Mucosa of stomach (tissue), 1 donor: Measurements from ENCODE around the gene DLK1.

Source experiments
- H3K27me3 ChIP-seq: one replicate; pipeline ENCODE4 v1.7.0; 2013; ENCODE audit warnings: mild to moderate bottlenecking, low read length; ENCODE audit not compliant: control insufficient read depth, insufficient read depth
- H3K36me3 ChIP-seq: one replicate; pipeline ENCODE4 v1.7.0; 2013; ENCODE audit warnings: low read length; ENCODE audit not compliant: control insufficient read depth, insufficient read depth
- H3K4me1 ChIP-seq: one replicate; pipeline ENCODE4 v1.7.0; 2013; ENCODE audit warnings: mild to moderate bottlenecking, low read length; ENCODE audit not compliant: control insufficient read depth, insufficient read depth
- H3K4me3 ChIP-seq: one replicate; pipeline ENCODE4 v1.7.0; 2013; ENCODE audit warnings: low read length
- H3K9ac ChIP-seq: one replicate; pipeline ENCODE4 v1.7.0; 2013; ENCODE audit warnings: mild to moderate bottlenecking, low read length, moderate library complexity
- H3K9me3 ChIP-seq: one replicate; pipeline ENCODE4 v1.7.0; 2013; ENCODE audit warnings: mild to moderate bottlenecking, low read length, moderate library complexity; ENCODE audit not compliant: control insufficient read depth
- donor health status: Pancreatic carcinoma.

Gene DLK1

DNA sequence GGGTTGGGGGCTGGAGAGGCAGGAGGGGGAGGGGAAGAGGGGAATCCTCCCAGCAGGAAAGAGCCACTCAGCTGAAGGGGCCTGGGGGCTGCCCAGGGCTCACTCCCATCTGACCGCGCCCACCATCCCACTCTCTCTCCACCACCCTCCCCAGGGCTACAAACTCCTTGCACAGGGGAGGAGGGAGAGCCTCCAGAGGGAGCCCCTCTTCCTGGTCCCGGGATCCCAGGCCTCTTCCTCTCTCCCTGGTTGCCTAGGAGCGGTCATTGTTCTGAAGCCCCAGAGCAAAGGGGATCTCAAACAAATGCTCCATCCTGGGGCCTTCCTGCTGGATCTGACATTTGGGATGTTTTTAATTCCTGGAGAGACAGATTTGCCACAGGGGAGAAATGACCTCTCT, 39.8 kb upstream of the DLK1 start:
- no peaks in the 10 kb centered on the region for H3K27me3 ChIP-seq
- H3K9ac ChIP-seq = no peak overlapping the region
- H3K4me1 ChIP-seq = no peaks in the 10 kb centered on the region
- no peak overlapping the region for H3K4me3 ChIP-seq
- no peaks in the 10 kb centered on the region for H3K9me3 ChIP-seq
- H3K36me3 ChIP-seq = no peaks in the 10 kb centered on the region

DNA sequence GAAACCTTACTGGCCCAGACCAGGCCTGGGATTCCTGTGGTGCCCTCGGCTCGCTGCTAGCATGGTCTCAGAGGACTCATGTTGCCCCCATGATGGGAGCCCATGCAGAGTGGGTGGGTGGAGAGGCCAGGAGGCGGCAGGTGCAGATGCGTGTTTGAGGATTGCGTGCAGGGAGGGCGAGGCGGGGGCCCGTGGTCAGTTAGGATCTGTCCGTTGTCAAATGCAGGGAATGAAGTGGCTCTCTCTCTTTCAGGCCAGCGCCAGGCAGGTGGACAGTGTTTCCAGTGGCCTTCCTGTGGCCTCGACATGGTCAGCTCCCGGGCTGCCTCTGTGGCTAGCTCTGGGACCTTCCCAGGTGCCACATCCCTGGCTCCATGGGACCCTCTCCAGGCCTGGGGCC, 39.3 kb upstream of the DLK1 start:
- Histone ChIP-seq H3K4me3 (no peak overlapping the region), H3K36me3 (no peaks in the 10 kb centered on the region), H3K9ac (no peak overlapping the region), H3K9me3 (no peaks in the 10 kb centered on the region), H3K4me1 (no peaks in the 10 kb centered on the region), H3K27me3 (no peaks in the 10 kb centered on the region)

DNA sequence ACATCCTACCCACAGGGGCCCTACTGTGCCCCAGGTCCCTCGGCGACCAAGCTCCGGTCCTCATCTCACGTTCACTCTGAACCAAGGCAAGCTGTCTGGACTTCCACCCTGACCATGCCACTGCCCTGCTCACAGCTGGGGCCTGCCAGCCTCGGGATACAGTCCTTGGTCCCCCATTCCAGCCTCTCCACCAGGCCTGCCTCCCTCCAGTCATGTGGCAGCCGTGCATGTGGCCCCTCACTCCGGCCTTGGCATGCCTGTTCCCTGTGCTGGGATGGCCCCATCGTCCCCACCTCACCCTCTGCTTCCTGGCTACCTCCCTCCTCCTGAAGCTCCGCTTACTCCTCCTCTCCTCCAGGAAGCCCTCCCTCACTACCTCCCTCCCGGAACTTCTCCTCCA, 38.6 kb upstream of the DLK1 start:
- no peaks in the 10 kb centered on the region for H3K9me3 ChIP-seq
- H3K4me1 ChIP-seq = no peaks in the 10 kb centered on the region
- no peak overlapping the region for H3K4me3 ChIP-seq
- no peak overlapping the region for H3K9ac ChIP-seq
- no peaks in the 10 kb centered on the region for H3K36me3 ChIP-seq
- H3K27me3 ChIP-seq = no peaks in the 10 kb centered on the region

DNA sequence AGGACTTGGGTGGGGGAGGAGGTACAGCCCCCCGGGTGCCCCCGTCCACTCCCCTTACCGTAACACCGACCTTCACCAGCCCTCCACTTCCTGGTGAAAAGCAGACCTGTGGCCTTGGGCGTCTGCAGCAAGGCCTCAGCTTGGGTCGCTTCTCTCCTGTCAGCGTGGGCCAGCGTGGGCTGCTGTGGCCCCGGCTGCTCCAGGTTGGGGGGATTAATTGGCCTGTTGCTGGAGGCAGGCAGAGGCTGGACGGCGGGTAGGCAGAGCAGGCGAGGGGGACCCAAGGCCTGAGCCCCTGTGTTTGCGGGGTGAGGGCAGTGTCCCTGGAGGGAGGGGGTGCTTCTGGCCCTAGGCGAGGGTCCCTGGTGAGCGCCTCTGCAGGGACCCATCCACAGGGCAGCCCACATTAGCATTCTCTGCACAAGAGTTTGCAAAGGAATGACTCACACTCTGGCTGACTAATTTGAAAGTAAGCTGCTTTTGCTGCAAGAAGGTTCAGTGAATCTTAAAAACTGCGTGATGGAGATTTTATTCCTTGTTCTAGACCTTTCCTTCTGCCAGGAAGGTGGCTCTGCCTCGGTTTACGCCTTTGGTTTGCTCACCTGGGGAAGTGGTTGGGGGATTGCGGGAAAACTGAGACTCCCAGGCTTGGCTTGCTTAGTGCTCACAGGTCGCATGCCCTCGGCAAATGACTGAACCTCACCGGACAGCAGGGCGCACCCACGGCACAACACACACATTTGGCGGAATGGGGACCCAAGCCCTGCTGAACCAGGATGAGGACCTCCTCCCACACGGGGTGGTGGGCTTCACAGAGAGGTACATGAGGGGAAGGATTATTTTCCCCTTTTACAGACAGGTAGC, 37.9 kb upstream of the DLK1 start:
- Histone ChIP-seq H3K4me1 (no peaks in the 10 kb centered on the region), H3K27me3 (peaks cover 5% of the 10 kb centered on the region), H3K36me3 (no peaks in the 10 kb centered on the region), H3K9ac (no peak overlapping the region), H3K4me3 (no peak overlapping the region), H3K9me3 (no peaks in the 10 kb centered on the region)

DNA sequence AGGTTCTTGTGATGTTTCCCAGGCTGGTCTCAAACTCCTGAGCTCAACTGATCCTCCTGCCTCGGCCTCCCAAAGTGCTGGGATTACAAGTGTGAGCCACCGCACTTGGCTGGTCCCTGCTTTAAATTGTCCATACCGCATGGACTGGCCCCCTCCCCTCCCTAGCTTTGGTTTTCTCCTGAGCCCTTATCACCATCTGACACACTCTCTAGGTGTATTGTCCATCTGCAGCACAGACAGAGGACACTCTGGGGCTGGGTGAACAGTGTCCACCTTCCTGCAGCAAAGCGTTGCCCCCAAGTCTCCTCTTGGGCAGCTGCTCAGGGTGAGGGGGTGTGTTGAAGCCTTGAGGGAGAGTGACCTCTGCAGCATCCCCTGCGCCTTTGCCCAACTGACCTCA, 36.0 kb upstream of the DLK1 start:
- Histone ChIP-seq H3K9ac (no peak overlapping the region), H3K9me3 (no peaks in the 10 kb centered on the region), H3K27me3 (peaks cover 14% of the 10 kb centered on the region), H3K4me3 (no peak overlapping the region), H3K4me1 (no peaks in the 10 kb centered on the region), H3K36me3 (no peaks in the 10 kb centered on the region)

DNA sequence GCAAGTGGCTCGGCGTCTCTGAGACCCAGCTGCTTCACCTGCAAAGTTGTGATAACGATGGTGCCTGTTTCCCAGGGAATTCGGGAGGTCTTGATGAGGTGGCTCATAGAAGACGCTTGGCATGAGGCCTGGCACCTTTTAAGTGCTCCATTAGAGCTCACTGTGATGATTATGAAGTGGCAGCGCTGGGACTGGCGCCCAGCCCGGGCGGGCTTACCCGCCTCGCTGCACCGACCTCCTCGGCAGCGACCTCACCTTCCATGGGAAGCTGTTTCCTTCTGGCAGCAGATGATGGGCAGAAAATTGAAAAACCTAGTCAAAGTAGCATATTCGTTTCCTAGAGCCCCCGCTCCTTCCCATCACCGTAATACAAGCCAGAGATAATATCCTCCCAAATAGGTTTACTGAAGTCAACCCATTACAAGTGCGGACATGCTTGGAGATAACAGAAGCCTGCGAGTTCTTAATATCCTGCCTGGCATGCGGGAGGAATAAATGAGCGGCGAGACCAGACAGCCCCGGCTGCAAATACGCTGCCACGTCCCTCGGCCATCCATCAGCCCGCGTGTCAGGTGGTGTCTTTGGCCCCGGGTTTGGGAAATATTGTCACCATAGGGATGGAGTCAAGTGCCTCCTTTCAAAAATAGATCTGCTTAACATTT, 35.2 kb upstream of the DLK1 start:
- Histone ChIP-seq H3K4me1 (no peaks in the 10 kb centered on the region), H3K27me3 (peaks cover 14% of the 10 kb centered on the region), H3K9me3 (no peaks in the 10 kb centered on the region), H3K9ac (no peak overlapping the region), H3K4me3 (no peak overlapping the region), H3K36me3 (no peaks in the 10 kb centered on the region)

DNA sequence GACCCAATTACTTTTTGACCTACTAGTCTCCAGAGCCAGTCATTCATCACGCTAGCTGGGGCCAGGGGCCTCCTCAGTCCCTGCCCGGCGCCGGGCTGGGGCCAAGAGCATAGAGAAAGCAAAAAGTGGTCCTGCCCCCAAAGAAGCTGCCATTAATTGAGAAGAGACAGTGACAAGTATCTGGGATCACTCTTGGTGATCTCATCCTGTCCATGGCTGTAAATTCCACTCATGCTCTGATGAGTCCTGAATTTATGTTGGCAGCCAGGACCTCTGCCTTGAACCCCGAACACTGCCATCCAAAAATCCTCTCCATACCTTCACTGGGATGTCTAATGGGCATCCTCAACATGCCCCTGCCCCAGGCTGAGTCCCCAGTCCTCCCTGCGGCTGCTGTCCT, 34.4 kb upstream of the DLK1 start:
- H3K9ac ChIP-seq = no peak overlapping the region
- no peaks in the 10 kb centered on the region for H3K36me3 ChIP-seq
- no peaks in the 10 kb centered on the region for H3K9me3 ChIP-seq
- no peak overlapping the region for H3K4me3 ChIP-seq
- H3K4me1 ChIP-seq = no peaks in the 10 kb centered on the region
- H3K27me3 ChIP-seq = peaks cover 14% of the 10 kb centered on the region

DNA sequence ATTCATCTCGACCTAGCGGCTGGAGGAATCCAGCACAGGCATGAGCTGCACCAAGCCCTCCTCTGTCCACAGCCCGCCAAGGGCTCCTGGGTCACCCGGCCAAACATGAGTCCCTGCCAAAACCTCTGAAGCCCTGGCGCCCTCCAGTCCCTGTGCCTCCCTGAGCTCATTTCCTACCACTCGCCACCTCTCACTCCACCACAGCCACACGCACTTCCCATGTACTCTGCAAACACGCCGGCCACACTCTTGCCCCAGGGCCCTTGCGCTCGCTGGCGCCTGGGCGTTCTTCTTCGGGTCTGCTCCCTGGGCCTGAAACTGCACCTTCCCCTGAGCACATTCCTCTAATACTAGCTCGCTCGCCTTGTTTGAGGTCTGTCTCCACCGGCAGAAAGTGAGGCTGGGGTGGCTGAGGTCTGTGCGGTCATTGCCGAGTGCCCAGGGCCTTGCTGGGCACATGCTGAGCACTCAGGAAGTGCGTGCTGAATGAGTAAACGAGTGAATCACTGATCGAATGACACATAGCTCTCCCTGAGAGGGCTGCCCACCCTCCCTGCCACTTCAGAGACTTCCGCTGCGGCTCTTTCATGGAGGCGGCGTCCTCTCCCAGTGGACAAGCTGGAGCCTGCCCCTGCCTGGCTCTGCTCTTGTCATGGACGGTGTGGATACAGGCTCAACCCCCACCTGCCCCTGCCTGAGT, 33.7 kb upstream of the DLK1 start:
- Histone ChIP-seq H3K4me3 (no peak overlapping the region), H3K9ac (no peak overlapping the region), H3K36me3 (no peaks in the 10 kb centered on the region), H3K27me3 (peaks cover 14% of the 10 kb centered on the region), H3K4me1 (no peaks in the 10 kb centered on the region), H3K9me3 (no peaks in the 10 kb centered on the region)

DNA sequence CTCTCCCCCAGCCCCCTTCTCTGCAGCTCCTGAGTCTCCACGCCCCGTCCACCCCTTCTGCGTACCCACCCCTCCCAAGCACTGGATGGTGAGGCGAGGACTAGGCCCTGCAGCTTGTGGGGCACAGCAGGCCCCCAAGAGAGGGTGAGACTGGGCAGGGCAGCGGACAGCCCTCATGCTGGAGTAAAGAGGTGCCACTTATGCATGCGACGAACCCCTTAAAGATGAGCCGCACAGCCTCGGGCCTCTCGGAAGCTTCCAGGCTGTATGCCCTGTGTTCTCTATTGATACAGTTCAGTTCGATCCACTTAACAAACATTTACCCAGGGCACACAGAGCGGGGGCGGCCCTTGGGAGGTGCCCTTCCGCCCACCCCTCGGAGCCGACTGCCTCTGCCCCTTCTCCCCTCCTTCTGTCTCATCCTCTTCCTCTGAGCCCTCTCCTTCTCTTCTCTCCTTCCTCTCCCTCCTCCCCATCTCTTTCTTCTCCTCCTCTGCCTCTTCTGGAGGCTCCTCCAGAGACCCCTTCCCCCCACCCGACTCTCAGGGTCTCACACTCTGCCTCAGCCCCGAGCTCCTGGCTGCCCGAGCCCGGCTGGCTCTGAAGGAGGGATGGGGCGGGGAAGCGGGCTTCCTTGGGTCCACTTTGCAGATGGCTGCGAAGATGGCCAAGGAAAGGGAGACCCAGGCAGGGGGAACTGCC, 32.7 kb upstream of the DLK1 start:
- no peaks in the 10 kb centered on the region for H3K4me1 ChIP-seq
- no peaks in the 10 kb centered on the region for H3K36me3 ChIP-seq
- no peak overlapping the region for H3K9ac ChIP-seq
- no peaks in the 10 kb centered on the region for H3K9me3 ChIP-seq
- H3K4me3 ChIP-seq = no peak overlapping the region
- peaks cover 14% of the 10 kb centered on the region for H3K27me3 ChIP-seq

DNA sequence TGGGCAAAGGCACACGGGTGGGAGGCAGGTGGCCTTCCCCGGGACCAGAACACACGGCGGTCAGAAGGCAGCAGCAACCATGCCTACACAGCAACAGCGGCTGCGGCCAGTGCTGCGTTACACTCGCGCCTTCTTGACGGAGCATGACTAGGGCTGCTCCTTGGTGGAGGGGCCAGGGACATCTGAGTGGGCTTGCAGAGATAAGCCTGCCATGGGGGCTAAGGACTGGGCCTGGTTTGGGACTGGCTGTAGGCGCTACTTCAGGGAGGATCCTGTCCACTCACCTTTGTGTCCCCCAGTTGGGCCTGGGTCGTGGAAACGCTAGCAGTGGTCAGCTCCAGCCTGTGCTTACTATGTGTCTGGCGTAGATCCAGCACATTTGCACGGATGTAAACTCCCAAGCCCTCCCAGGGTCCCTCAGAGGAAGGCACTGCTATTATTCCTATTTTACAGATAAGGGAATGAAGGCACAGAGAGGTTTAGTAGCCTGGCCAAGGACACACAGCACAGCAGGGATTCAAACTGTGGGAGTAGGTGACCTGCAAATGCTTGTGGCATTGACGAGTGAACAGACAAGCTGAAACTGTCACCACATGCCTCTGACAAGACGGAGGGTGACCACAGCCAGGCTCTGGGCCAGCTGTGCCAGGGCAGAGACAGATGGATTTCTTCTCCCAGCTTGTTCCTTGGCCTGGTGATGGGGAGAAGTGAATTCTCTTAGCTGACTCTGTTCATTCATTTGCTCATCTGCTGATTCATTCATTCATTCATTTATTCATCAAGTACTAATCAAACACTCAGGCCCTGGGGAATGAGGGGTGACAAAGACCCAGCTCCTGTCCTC, 31.9 kb upstream of the DLK1 start:
- Histone ChIP-seq H3K4me1 (no peaks in the 10 kb centered on the region), H3K4me3 (no peak overlapping the region), H3K9me3 (no peaks in the 10 kb centered on the region), H3K36me3 (no peaks in the 10 kb centered on the region), H3K27me3 (peaks cover 14% of the 10 kb centered on the region), H3K9ac (no peak overlapping the region)

DNA sequence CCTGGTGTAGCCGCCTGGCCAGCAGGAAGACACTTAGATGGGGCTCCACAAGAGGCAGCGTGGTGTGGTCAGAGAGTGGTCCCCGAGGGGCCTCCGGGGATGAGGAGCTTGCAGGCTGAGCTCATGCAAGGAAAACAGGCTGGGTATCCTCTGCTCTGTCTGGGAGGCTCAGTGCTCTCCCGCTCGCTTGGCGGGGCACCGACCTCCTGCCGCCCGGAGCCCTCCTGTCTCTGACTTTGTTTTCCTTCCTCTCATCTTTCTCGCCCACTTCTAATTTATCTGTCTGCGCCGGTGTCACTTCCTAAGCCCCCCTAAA, 31.3 kb upstream of the DLK1 start:
- peaks cover 14% of the 10 kb centered on the region for H3K27me3 ChIP-seq

More for the DNA sequence above, 31.3 kb upstream of the DLK1 start:
- no peaks in the 10 kb centered on the region for H3K9me3 ChIP-seq
- H3K36me3 ChIP-seq = no peaks in the 10 kb centered on the region
- no peak overlapping the region for H3K4me3 ChIP-seq
- H3K4me1 ChIP-seq = no peaks in the 10 kb centered on the region
- no peak overlapping the region for H3K9ac ChIP-seq
